Heart left ventricle (tissue), 16 donors: Measurements from ENCODE around the gene AP2A1. TPM values are rescaled to one million over a fixed set of nuclear protein-coding genes. Genes with fewer than 3 reads are reported as not detected.

Source experiments
- ATAC-seq, 4 donors: fragments of 200-7000 bp; cut with Tn5 transposase; one replicate each; pipeline ENCODE4 v1.9.1; 2020 to 2022; ENCODE audit warnings: moderate library complexity in 4 of 4, mild to moderate bottlenecking in 3 of 4, moderate number of reproducible peaks in 1 of 4
- DNase-seq, 5 donors: peaks; one replicate each; pipeline ENCODE4 v3.0.0-alpha.2; 2020
- H3K27ac ChIP-seq, 12 donors: fragments of 200-600 bp; sonication (generic) in 4 of 12; one replicate each; pipeline versions ENCODE4 v1.5.0 to v1.8.0; 2016 to 2022; ENCODE audit warnings: mild to moderate bottlenecking in 2 of 12
- H3K27me3 ChIP-seq, 9 donors: fragments of 200-600 bp; sonication (generic) in 2 of 9; one replicate each; pipeline versions ENCODE4 v1.5.1 to v1.8.0; 2016 to 2022; ENCODE audit warnings: mild to moderate bottlenecking in 3 of 9
- H3K36me3 ChIP-seq, 9 donors: fragments of 200-600 bp; sonication (generic) in 2 of 9; one replicate each; pipeline versions ENCODE4 v1.5.0 to v1.8.0; 2018 to 2022; ENCODE audit warnings: mild to moderate bottlenecking in 2 of 9
- H3K4me1 ChIP-seq, 12 donors: fragments of 200-600 bp; sonication (generic) in 4 of 12; one replicate each; pipeline versions ENCODE4 v1.5.0 to v1.8.0; 2016 to 2022; ENCODE audit warnings: mild to moderate bottlenecking in 3 of 12
- H3K4me3 ChIP-seq, 12 donors: fragments of 200-600 bp; sonication (generic) in 4 of 12; one replicate each; pipeline versions ENCODE4 v1.5.0 to v1.8.0; 2017 to 2022; ENCODE audit warnings: mild to moderate bottlenecking in 9 of 12, moderate library complexity in 4 of 12
- H3K9me3 ChIP-seq, 12 donors: fragments of 200-600 bp; sonication (generic) in 4 of 12; one replicate each; pipeline versions ENCODE4 v1.5.0 to v1.8.0; 2016 to 2022; ENCODE audit warnings: mild to moderate bottlenecking in 1 of 12
- POLR2A ChIP-seq, 2 donors: fragments of 450-650 bp; IDR thresholded peaks; one replicate each; pipeline ENCODE4 v1.6.1; 2017; ENCODE audit warnings: antibody characterized with exemption in 2 of 2, mild to moderate bottlenecking in 2 of 2, moderate library complexity in 2 of 2
- WGBS, 4 donors: extraction: QIAGEN DNeasy Blood & Tissue Kit in 2 of 4; methylation state at CpG; one replicate each; pipeline versions ENCODE4 v1.1.5 to v1.1.7; 2013 to 2018; 5-methylcytosine and 5-hydroxymethylcytosine counted together
- intact Hi-C, 10 donors: fragments of 100-400 bp; cut with DNase I; formaldehyde crosslinking; loops; one replicate each; pipeline versions ENCODE4 v1.11.1 to v1.14.2; 2022
- polyA plus RNA-seq, 2 donors: library from polyadenylated mRNA; stranded (reverse); fragments of 200-250 nt; gene quantifications; one replicate each; pipeline ENCODE4 v1.2.3, GENCODE V29; 2013
- total RNA-seq, 9 donors: library from RNA; depleted of rRNA in 2 of 9; stranded (reverse); fragments of >200 nt in 2 of 9; fragmentation: NEBNext Ultra II Directional in 3 of 9; extraction: Animal tissue kit (Norgen Biotek cat#: 25700) in 3 of 9; gene quantifications; one replicate each; pipeline versions ENCODE4 v1.1.0 to v1.2.4, GENCODE V29; 2016 to 2023
- TF ChIP-seq, protein P1 (sequence below), 12 donors: fragments of 200-600 bp; sonication (generic) in 4 of 12; IDR thresholded peaks; one replicate each; pipeline versions ENCODE4 v1.5.0 to v1.8.0; 2018 to 2022; ENCODE audit warnings: antibody characterized with exemption in 12 of 12, mild to moderate bottlenecking in 5 of 12
- donor health status: ischemic (EF 13 %, LVEDD 7.1; RV severe dilation, severe dysfunction).
- donor health status: healthy with polysubstance abuse.
- donor health status: DM: no; HTN: yes; CAD: no.
- donor health status: DM: no; HTN: no; CAD: no.
- donor health status: ischemic (EF 25% LVEDD 6.9; RV normal size, moderate dysfunction).
- donor health status: ischemic (EF 25% LVEDD 5.7; RV mildly dilated, moderate dysfunction).
- donor health status: healthy.
- donor health status: DM: yes; HTN: yes; CAD: no.
- donor health status: ischemic (EF 35%, LVEDD 5.7; RV mildly dilated, moderate dysfunction).
- donor health status: nonischemic (EF 11% LVEDD 7.7; RV severe dilation, severe dysfunction).
- donor health status: DM: yes; HTN: yes; CAD: no.
- donor health status: PGD.
- donor health status: ischemic (EF 29% LVEDD 5.4; RV normal size, mild dysfunction).
- donor health status: nonischemic (EF 23%, LVEDD 6.1; RV moderate dilation, normal function).

The AP2A1 gene
- total and polyA plus RNA-seq, 11 donors = 33.4 to 152 (median 70.5) TPM

- Histone ChIP-seq H3K27me3 (no peaks in the 10 kb centered on the region), H3K4me1 (no peaks in the 10 kb centered on the region), H3K4me3 (no peak overlapping the region), H3K9me3 (no peaks in the 10 kb centered on the region), H3K36me3 (no peaks in the 10 kb centered on the region), H3K27ac (no peak overlapping the region)
- no peak for TF ChIP-seq POLR2A (IDR thresholded peaks at IDR 0.05)
- TF ChIP-seq, protein P1, sequence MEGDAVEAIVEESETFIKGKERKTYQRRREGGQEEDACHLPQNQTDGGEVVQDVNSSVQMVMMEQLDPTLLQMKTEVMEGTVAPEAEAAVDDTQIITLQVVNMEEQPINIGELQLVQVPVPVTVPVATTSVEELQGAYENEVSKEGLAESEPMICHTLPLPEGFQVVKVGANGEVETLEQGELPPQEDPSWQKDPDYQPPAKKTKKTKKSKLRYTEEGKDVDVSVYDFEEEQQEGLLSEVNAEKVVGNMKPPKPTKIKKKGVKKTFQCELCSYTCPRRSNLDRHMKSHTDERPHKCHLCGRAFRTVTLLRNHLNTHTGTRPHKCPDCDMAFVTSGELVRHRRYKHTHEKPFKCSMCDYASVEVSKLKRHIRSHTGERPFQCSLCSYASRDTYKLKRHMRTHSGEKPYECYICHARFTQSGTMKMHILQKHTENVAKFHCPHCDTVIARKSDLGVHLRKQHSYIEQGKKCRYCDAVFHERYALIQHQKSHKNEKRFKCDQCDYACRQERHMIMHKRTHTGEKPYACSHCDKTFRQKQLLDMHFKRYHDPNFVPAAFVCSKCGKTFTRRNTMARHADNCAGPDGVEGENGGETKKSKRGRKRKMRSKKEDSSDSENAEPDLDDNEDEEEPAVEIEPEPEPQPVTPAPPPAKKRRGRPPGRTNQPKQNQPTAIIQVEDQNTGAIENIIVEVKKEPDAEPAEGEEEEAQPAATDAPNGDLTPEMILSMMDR (IDR thresholded peaks at IDR 0.05) = no peak
- DNase-seq (no peak), ATAC-seq (no peak)
- WGBS, 4 donors = 93 to 96% (median 94%) methylated on average over 7 to 10 of the region's 10 CpGs
- intact Hi-C loops = no loop called here
Measured at GRCh38 chr19:49739933-49740332, 26.9 kb upstream of the AP2A1 start.

- Histone ChIP-seq H3K27ac (no peak overlapping the region), H3K36me3 (no peaks in the 10 kb centered on the region), H3K4me1 (no peaks in the 10 kb centered on the region), H3K9me3 (no peaks in the 10 kb centered on the region), H3K27me3 (no peaks in the 10 kb centered on the region), H3K4me3 (no peak overlapping the region)
- intact Hi-C loops = no loop called here
- 78 to 88% (median 87%) methylated on average over 7 to 9 of the region's 9 CpGs for WGBS, 4 donors
- ATAC-seq = peak in 1 of 4 donors; percentile 27
- no peak for DNase-seq
- no peak for TF ChIP-seq POLR2A (IDR thresholded peaks at IDR 0.05)
- TF ChIP-seq, protein P1 (IDR thresholded peaks at IDR 0.05) = no peak
Measured at GRCh38 chr19:49741210-49741844, 25.5 kb upstream of the AP2A1 start.

GRCh38 chr19:49744946-49745381 is 21.8 kb upstream of the AP2A1 start:
- Histone ChIP-seq H3K27ac (no peak overlapping the region), H3K9me3 (no peaks in the 10 kb centered on the region), H3K36me3 (no peaks in the 10 kb centered on the region), H3K4me3 (no peak overlapping the region), H3K27me3 (no peaks in the 10 kb centered on the region), H3K4me1 (no peaks in the 10 kb centered on the region)
- DNase-seq = no peak
- ATAC-seq = no peak
- 94 to 97% (median 96%) methylated on average over 23 of the region's 23 CpGs for WGBS, 4 donors
- TF ChIP-seq, protein P1 (IDR thresholded peaks at IDR 0.05) = no peak
- TF ChIP-seq POLR2A (IDR thresholded peaks at IDR 0.05) = no peak
- intact Hi-C loops = no loop called here

DNA sequence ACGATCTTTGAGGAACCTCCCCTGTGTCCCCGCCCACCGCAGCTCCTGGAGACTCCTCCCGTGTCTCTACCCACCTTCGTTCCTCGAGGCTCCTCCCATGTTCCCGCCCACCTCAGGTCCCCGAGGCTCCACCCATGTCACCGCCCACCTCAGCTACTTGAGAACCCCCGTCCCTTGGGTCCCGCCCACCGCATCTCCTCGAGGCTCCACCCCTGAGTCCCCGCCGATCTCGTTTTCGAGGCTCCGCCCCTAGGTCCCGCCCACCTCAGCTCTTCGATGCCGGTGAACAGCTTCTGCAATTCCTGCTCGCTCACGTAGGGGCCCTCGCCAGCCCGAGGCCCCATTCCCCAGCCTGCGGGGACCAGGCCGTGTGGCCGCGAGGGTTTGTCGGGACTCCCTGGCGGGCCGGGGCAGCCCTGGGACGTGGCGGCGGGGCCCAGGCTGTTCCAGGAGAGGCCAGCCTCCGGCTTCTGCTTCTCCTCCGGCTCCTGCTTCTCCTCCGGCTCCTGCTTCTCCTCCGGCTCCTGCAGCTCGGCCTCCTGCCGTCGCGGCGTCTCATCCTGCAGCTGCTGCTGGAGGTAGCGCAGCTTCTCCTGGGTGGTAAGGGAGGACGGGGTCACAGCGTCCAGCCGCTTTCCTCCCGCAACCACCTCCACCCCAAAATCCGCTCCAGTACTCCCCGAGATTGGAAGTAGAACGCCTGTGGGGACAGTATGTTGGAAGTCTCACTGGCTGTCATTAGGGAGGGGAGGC is 20.4 kb upstream of the AP2A1 start:
- DNase-seq (peak; percentile 29 to 79 (median 58)), ATAC-seq (peak in 3 of 4 donors; percentile 35 to 77 (median 44))
- intact Hi-C loops = no loop called here
- 45 to 53% (median 47%) methylated on average over 44 to 52 of the region's 52 CpGs for WGBS, 4 donors
- Histone ChIP-seq H3K36me3 (no peaks in the 10 kb centered on the region), H3K4me1 (peaks cover 0 to 2% (median 0%) of the 10 kb centered on the region in 12 donors), H3K4me3 (peak overlapping the region in 2 of 12 donors; percentile 3 to 11), H3K27ac (no peak overlapping the region), H3K9me3 (no peaks in the 10 kb centered on the region), H3K27me3 (no peaks in the 10 kb centered on the region)
- TF ChIP-seq, protein P1 (IDR thresholded peaks at IDR 0.05) = no peak
- TF ChIP-seq POLR2A (IDR thresholded peaks at IDR 0.05) = no peak
